ENCODE results near the gene GLRX5.

GRCh38 chr14:95499354-95499750, 35.5 kb upstream of the GLRX5 start:
- TF ChIP-seq CTCF (IDR thresholded peaks at IDR 0.05) (no peak), IRF2 (CRISPR knock-in tag; IDR thresholded peaks at IDR 0.05; ENCODE audit: borderline replicate concordance, low read depth) (no peak), TCF7 (CRISPR knock-in tag; IDR thresholded peaks at IDR 0.05; ENCODE audit: low read depth) (no peak)

Data from WTC11 (cell line).